HepG2 (cell line): ENCODE data around the gene GTF2E1. TPM values are rescaled to one million over a fixed set of nuclear protein-coding genes. Genes with fewer than 3 reads are reported as not detected.

Source experiments
- ARID5B ChIP-seq: IDR thresholded peaks from 2 replicates; pipeline ENCODE4 v1.4.0; 2020; ENCODE audit warnings: mild to moderate bottlenecking, missing genetic modification reagents
- ATF2 ChIP-seq: sonication (generic); formaldehyde crosslinking; IDR thresholded peaks from 2 replicates; pipeline ENCODE4 v1.4.0; 2020; ENCODE audit warnings: missing genetic modification reagents
- DMAP1 ChIP-seq: IDR thresholded peaks from 2 replicates; pipeline ENCODE4 v1.6.1; 2016
- ELF4 ChIP-seq: sonication (generic); formaldehyde crosslinking; IDR thresholded peaks from 2 replicates; pipeline ENCODE4 v1.5.0; 2020; ENCODE audit warnings: missing genetic modification reagents, mild to moderate bottlenecking, moderate library complexity, borderline replicate concordance
- IKZF5 ChIP-seq: IDR thresholded peaks from 2 replicates; pipeline ENCODE4 v1.6.1; 2018; ENCODE audit warnings: missing genetic modification reagents, mild to moderate bottlenecking, missing compliant biosample characterization
- KDM1A ChIP-seq: IDR thresholded peaks from 2 replicates; pipeline ENCODE4 v1.6.1; 2016; ENCODE audit warnings: missing compliant biosample characterization
- KLF12 ChIP-seq: sonication (generic); formaldehyde crosslinking; IDR thresholded peaks from 2 replicates; pipeline ENCODE4 v1.4.0; 2020; ENCODE audit warnings: missing genetic modification reagents, borderline replicate concordance
- KLF16 ChIP-seq, 2 experiments: sonication (generic) in 1 of 2; formaldehyde crosslinking in 1 of 2; IDR thresholded peaks; 2 replicates each; pipeline versions ENCODE4 v1.6.1 to v1.8.0; 2016 to 2023; ENCODE audit warnings: missing genetic modification reagents in 2 of 2, missing compliant biosample characterization in 1 of 2
- MLX ChIP-seq: IDR thresholded peaks from 2 replicates; pipeline ENCODE4 v1.6.1; 2016
- SMAD3 ChIP-seq: sonication (generic); formaldehyde crosslinking; IDR thresholded peaks from 2 replicates; pipeline ENCODE4 v1.4.0; 2020; ENCODE audit warnings: missing genetic modification reagents
- TCF12 ChIP-seq, 2 experiments: fragments of 450-650 bp in 1 of 2; sonication (generic) in 1 of 2; formaldehyde crosslinking in 1 of 2; IDR thresholded peaks; 2 replicates each; pipeline versions ENCODE4 v1.6.1 to v1.8.0; 2017 to 2022; ENCODE audit warnings: antibody characterized with exemption in 1 of 2, mild to moderate bottlenecking in 1 of 2, missing genetic modification reagents in 1 of 2, moderate library complexity in 1 of 2
- TEAD3 ChIP-seq: optimal IDR thresholded peaks from 2 replicates; pipeline ENCODE3; 2016; ENCODE audit warnings: borderline replicate concordance
- TFAP4 ChIP-seq: sonication (generic); IDR thresholded peaks from 2 replicates; pipeline ENCODE4 v1.6.1; 2016; ENCODE audit warnings: low read depth, borderline replicate concordance
- THRA ChIP-seq: sonication (generic); formaldehyde crosslinking; IDR thresholded peaks from 2 replicates; pipeline ENCODE4 v1.4.0; 2020; ENCODE audit warnings: missing genetic modification reagents, borderline replicate concordance
- ZNF232 ChIP-seq: sonication (generic); formaldehyde crosslinking; IDR thresholded peaks from 2 replicates; pipeline ENCODE4 v1.4.0; 2020; ENCODE audit warnings: missing genetic modification reagents, borderline replicate concordance
- ZNF83 ChIP-seq: sonication (generic); formaldehyde crosslinking; IDR thresholded peaks from 2 replicates; pipeline ENCODE4 v1.4.0; 2020; ENCODE audit warnings: missing genetic modification reagents, mild to moderate bottlenecking, borderline replicate concordance
- polyA plus RNA-seq, 8 experiments: library from polyadenylated mRNA; depleted of rRNA in 3 of 8; stranded (reverse) in 7 of 8; unstranded in 1 of 8; fragments of >200 nt; fragmentation: Illumina TruSeq in 4 of 8; extraction: Trizol in 4 of 8; gene quantifications; 2 replicates each; pipeline versions ENCODE4 v1.2.1 to v1.2.3, GENCODE V29; 2011 to 2016; ENCODE audit warnings: low read depth in 4 of 8, missing spikeins in 1 of 8, mixed read lengths in 1 of 8; ENCODE audit not compliant: insufficient read depth in 1 of 8
- total RNA-seq, 5 experiments: library from RNA; depleted of rRNA; stranded (reverse); fragments of >200 nt; fragmentation: Illumina TruSeq; extraction: Trizol; gene quantifications; 2 replicates each; pipeline ENCODE4 v1.2.3, GENCODE V29; 2016; ENCODE audit warnings: low read depth in 1 of 5

The GTF2E1 gene
- total and polyA plus RNA-seq, 2 of the 13 experiments (the other 11 are each of a cell fraction or from before 2014, with no cell fraction given), result 7.7 to 21.5 TPM

- TF ChIP-seq ARID5B, result 0 out of 2 replicates have a peak, but pooled peaks have one; percentile 10
- TF ChIP-seq TEAD3, result peak; percentile 37
- no peak for TF ChIP-seq TCF12 (IDR thresholded peaks at IDR 0.05)
- TF ChIP-seq TCF12 (CRISPR knock-in tag; IDR thresholded peaks at IDR 0.05), result 0 out of 2 replicates have a peak, but pooled peaks have one; percentile 20
- peak in 1 of 2 experiments; percentile 60; a peak in 1 of 4 replicates for TF ChIP-seq KLF16 (CRISPR knock-in tag; IDR thresholded peaks at IDR 0.05)
- peak; percentile 48; the same call in 1 of the 2 replicates for TF ChIP-seq THRA (CRISPR knock-in tag)
- TF ChIP-seq ATF2 (CRISPR knock-in tag), result peak; percentile 65; the same call in 1 of the 2 replicates
- peak; percentile 26; the same call in 1 of the 2 replicates for TF ChIP-seq ZNF232 (CRISPR knock-in tag)
- TF ChIP-seq TFAP4, result peak; percentile 87
- TF ChIP-seq MLX (CRISPR knock-in tag), result 0 out of 2 replicates have a peak, but pooled peaks have one; percentile 38
- no peak for TF ChIP-seq ZNF83
- TF ChIP-seq ELF4, result peak; percentile 94
- peak; percentile 29; the same call in 1 of the 2 replicates for TF ChIP-seq DMAP1
- peak; percentile 74; the same call in 1 of the 2 replicates for TF ChIP-seq KLF12 (CRISPR knock-in tag)
- TF ChIP-seq KDM1A (CRISPR knock-in tag), result no peak
- TF ChIP-seq SMAD3 (CRISPR knock-in tag), result peak; percentile 70
- TF ChIP-seq IKZF5 (CRISPR knock-in tag), result peak; percentile 59
These were observed at the start of gene GTF2E1, which contains the start of gene RABL3 (continued) for GRCh38 chr3:120742198-120742848.
